GM12878 (cell line): ENCODE measurements around the gene SELENOP.

Experiments
- MYC ChIP-seq: IDR thresholded peaks from 2 replicates; pipeline ENCODE4 v1.6.1; 2011; ENCODE audit warnings: mild to moderate bottlenecking, low read length, moderate library complexity, inconsistent platforms; ENCODE audit not compliant: insufficient read depth, insufficient replicate concordance, insufficient read length, severe bottlenecking
- POLR2A ChIP-seq: IDR thresholded peaks from 2 replicates; pipeline ENCODE4 v1.6.1; 2011; ENCODE audit warnings: low read depth, mild to moderate bottlenecking, low read length

DNA sequence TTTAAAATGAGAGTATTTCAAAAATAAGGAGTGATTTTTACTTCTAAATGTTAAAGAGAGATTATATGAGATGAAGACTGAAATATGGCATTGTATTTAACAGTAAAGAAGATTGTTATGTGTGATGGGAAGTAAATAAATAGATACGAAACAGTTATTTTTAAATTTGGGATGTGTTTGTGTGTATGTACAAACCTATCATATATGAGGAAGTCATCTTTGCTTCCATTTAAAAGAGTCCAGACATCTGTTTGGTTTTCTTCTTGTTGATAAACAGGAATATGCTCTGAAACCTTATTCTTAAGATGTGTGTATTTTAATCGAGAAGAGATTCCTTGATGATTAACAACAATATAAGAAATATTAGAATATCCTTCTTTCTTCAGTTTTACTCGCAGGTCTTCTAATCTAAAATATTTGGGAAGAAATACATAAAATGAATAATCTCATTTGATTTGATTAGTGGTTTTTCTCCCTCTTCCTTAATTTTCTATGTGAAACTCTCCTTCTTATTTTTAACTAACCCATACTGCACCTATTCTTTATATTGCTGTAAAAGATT, 4.9 kb downstream of the SELENOP start:
- no peak for TF ChIP-seq MYC
- no peak for TF ChIP-seq POLR2A
